GM18502 (cell line): ENCODE data around the gene KRT40.

ENCODE experiments used
- ATAC-seq: cut with Tn5 transposase; IDR thresholded peaks from one replicate; pipeline ENCODE4 v1.9.1; 2021; ENCODE audit warnings: mild to moderate bottlenecking; ENCODE audit not compliant: unreplicated experiment, poor library complexity

The KRT40 gene

DNA sequence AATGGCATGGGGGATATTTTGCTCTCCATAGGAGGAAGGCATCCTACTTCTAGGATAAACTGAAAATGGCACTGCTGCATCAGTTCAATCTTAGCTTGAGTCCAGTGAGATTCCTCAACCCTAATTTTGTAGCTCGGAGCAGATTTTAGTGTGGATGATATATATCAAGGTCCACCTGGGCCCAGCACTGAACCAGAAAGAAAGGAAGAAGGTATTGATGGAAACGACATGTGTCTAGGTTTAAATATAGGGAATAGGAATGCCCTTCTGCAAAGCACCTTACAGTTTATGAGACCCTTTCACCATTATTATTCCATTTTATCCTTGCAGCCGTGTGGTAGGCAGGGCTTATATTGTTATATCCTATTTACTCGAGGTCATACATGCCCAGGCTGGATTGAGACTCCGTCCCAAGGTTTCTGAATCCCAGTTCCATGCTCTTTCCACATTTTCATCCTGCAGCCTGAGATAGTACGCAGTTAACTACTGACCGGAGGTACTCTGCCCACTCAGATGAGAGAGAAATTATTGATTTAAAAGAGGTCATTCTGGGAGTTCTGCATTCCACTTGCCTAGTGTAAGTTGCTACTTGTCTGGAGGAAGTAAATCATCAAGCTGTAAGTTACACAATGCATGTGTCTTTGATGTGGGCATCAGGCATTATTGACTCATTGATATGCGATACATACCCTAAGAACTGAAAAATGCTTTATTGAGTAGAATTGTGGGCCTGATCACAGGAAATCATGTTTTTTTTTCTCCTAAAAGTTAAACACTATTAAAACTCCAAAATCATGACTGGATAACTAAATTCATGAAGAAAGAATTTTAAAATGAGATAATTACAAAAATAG lies 27.5 kb downstream of the KRT40 start:
- no peak for ATAC-seq

DNA sequence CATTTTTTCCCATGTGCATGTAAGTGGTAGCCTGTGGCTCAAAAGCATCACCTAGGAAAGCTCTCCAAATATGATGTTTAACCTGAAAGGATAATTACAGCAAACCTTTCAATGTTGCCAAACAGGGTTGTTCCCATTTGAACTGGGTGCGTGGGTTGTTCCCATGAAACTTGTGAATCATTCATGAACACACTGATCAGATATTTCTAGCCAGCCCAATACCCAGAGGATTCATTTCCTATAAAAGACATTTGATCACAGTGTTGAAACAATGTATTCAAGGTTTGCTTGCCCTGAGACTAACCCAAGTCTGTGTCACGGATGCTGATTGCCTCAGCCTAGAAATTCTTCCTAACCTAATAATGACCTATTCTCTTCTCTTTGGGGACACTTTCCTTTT lies 30.2 kb downstream of the KRT40 start:
- no peak for ATAC-seq

- ATAC-seq = no peak
Observed at GRCh38 chr17:40952661-40953060, 31.5 kb downstream of the KRT40 start.

- no peak for ATAC-seq
Observed at GRCh38 chr17:40952154-40952553, 32.0 kb downstream of the KRT40 start.

GRCh38 chr17:40951011-40951622 lies 33.0 kb downstream of the KRT40 start:
- no peak for ATAC-seq

GRCh38 chr17:40950176-40950575 lies 34.0 kb downstream of the KRT40 start:
- ATAC-seq = no peak

DNA sequence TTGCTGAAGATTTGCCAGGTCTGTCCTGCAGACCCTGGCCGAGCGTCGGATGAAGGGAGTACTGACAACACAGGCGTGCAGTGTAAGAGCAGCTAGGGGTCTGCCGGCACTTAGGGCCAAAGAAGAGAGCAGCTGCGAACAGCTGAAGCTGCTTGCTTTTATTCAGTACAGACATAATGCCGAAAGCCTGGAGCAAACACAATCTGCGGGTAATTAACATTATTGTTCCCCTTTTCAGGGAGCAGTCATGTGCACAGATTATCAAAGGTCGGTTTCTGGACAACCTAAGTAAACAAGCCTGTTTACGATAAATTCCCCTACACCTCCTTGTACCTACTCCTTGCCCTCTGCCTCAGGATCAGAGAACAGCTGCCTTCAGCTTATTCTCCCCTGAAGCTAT lies 34.7 kb downstream of the KRT40 start:
- ATAC-seq = no peak

- ATAC-seq = no peak
Observed at GRCh38 chr17:40947929-40948328, 36.2 kb downstream of the KRT40 start.

- ATAC-seq = no peak
Observed at GRCh38 chr17:40945414-40945813, 38.7 kb downstream of the KRT40 start.

DNA sequence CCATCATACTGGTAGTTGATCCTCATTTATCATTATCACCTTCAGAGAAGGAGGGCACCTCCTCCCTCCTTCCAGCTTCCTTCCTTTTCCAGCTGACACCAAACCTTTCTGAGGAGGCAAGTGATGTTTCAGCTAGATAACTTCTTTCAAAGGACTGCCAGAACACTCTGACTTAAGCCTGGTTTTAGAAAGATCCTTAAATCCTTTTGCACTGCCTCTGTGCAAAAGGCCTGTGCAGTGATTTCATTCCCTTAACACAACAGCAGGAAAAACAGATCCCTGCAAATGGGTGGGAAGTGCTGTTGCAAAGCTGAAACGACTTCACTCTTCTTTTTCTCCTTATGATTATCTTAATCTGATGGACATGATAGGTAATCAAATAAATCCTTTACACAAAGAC lies 39.6 kb downstream of the KRT40 start:
- ATAC-seq = no peak

DNA sequence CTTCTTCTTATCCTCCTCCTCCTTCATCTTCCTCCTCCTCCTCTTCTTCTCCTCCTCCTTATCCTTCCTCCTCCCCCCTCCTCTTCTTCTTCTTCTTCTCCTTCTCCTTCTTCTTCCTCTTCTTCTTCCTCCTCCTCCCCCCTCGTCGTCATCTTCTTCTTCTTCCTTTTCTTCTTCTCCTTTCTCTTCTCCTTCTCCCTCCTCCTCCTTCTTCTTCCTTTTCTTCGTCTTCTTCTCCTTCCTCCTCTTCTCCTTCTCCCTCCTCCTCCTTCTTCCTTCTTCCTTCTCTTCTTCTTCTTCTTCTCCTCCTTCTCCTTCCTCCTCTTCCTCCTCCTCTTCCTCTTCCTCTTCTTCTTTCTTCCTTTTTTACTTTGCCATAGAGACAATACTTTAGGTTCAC lies 41.6 kb downstream of the KRT40 start:
- ATAC-seq = no peak

DNA sequence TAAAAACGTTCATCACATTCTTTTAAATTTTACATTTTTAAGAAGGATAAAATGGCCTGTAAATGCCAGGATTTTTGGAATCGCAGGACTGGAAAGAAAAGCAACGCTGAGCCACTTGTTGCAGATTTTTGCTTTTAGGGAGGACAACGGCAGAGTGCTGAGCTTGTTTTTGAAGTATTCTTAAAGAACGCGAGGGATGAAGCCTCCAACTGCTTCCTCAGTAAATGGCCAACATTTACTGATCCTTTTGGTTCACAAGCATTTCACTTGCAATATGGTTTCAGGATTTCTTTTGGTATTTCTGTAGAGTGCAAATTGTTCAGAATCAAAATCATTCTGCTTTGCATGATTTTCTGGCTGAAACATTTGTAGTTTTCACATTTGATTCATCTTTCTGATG lies 43.9 kb downstream of the KRT40 start:
- ATAC-seq = no peak

- ATAC-seq = no peak
Observed at GRCh38 chr17:40938981-40939380, 45.1 kb downstream of the KRT40 start.

GRCh38 chr17:40937384-40937819 lies 46.7 kb downstream of the KRT40 start, which contains the start of gene KRT23:
KRT23 (minus strand) TSS chr17:40937646; CDS start chr17:40936603, 1,043 bp downstream.
- no peak for ATAC-seq

DNA sequence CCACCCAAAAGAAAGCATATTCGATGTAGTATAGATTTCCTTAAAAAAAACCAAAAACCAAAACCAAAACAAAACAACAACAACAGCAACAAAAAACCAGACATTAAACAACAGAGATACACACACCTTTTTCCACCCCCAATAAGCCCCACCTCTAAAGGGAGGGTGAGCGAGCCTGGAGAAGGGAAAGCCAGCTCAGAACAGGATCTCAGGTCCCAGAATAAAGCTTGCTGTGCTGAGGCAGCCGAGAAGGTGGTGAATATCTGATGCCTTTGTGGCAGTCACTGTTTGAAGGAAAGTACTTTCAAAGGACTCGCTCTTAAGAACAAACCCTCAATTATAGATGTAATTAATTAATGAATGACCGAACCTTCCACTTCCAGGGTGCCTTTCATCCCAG lies 47.1 kb downstream of the KRT40 start:
- ATAC-seq = no peak

- ATAC-seq = no peak
Observed at GRCh38 chr17:40936437-40936971, 47.6 kb downstream of the KRT40 start.

- no peak for ATAC-seq
Observed at GRCh38 chr17:40935624-40936023, 48.5 kb downstream of the KRT40 start.

GRCh38 chr17:40932608-40933007 lies 51.5 kb downstream of the KRT40 start:
- no peak for ATAC-seq

- no peak for ATAC-seq
Observed at GRCh38 chr17:40931311-40931710, 52.8 kb downstream of the KRT40 start.
